HG03135 (cell line): ENCODE measurements around the gene KLHDC7B.
"Not testable (repeated sequence)": the region's sequence is repeated elsewhere in the genome, so short reads cannot be mapped to it uniquely, and the experiment has no call there.

Experiments used
- ATAC-seq: cut with Tn5 transposase; IDR thresholded peaks from one replicate; pipeline ENCODE4 v1.9.1; 2021; ENCODE audit warnings: mild to moderate bottlenecking, moderate library complexity; ENCODE audit not compliant: unreplicated experiment

The KLHDC7B gene

GRCh38 chr22:50517495-50518260 lies 28.0 kb upstream of the KLHDC7B start:
- ATAC-seq = no peak

- ATAC-seq = no peak
These were observed 27.1 kb upstream of the KLHDC7B start for GRCh38 chr22:50518606-50519005.

DNA sequence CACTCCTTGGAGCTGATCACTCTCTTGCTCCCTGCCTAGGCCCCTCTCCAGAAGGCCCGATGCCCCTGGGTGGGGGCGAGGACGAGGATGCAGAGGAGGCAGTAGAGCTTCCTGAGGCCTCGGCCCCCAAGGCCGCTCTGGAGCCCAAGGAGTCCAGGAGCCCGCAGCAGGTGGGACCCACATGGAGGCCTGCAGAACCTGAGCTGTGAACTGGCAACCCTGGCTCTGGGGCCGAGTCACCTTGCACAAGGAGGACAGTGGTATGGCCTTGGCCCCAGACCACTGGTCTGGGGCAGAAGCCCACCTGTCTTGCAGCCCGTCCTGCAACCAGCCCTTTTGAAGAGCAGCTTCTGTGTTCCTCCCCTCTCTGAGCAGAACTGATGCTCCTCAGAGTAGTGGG lies 26.5 kb upstream of the KLHDC7B start:
- no peak for ATAC-seq

DNA sequence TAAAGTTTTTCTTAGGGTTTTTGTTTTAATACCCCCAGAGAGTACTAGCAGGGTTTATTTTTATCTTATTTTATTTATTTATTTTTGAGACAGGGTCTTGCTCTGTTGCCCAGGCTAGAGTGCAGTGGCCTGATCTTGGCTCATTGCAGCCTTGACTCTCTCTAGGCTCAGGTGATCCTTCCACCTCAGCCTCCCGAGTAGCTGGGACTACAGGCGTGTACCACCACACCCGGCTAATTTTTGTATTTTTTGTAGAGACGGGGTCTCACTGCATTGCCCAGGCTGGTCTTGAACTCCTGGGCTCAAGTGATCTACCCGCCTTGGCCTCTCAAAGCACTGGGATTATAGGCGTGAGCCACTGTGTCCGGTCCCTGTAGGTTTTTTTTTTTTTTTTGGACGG lies 25.5 kb upstream of the KLHDC7B start:
- not testable (repeated sequence) for ATAC-seq

- no peak for ATAC-seq
These were observed 24.8 kb upstream of the KLHDC7B start for GRCh38 chr22:50520826-50521453.

- no peak for ATAC-seq
These were observed 24.0 kb upstream of the KLHDC7B start for GRCh38 chr22:50521710-50522109.

DNA sequence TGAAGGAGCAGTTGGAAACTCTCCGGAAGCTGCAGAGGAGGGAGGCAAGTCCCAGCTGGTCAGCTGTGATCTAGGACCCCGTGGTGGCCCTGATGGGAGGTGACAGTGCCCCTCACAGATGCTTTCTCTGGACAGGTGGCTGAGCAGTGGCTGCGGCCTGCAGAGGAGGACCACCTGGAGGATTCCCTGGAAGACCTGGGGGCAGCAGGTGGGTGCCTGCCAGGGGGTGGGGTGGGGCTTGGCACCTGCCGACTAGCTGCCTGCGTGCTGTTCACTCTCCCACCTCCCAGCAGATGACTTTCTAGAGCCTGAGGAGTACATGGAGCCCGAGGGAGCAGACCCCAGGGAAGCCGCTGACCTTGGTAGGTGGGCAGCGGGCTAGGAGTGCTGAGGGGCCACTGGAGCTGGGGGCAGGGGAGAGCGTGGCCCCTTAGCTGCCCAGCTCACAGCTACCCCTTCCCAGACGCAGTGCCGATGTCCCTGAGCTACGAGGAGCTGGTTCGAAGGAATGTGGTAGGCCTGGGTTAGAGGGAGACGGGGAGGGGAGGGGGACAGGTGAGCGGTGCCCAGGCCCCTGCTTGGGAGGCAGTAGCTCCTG lies 23.4 kb upstream of the KLHDC7B start:
- ATAC-seq = no peak

DNA sequence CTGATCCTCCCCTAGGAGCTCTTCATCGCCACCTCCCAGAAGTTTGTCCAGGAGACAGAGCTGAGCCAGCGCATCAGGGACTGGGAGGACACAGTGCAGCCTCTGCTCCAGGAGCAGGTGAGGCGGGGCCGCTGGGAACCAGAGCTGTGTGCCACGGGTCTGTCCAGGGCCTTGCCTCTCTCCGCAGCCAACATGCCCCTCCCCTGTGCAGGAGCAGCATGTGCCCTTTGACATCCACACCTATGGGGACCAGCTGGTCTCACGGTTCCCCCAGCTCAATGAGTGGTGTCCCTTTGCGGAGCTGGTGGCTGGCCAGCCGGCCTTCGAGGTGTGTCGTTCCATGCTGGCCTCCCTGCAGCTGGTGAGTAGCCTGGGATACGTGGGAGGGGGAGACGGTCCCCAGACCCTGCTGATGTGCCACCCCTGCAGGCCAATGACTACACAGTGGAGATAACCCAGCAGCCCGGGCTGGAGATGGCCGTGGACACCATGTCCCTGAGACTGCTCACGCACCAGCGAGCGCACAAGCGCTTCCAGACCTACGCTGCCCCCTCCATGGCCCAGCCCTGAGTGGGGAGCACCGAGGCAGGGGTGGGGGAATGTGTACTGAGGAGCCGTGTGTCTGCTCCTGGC lies 22.8 kb upstream of the KLHDC7B start:
- ATAC-seq = no peak

GRCh38 chr22:50523458-50523805 lies 22.3 kb upstream of the KLHDC7B start:
- no peak for ATAC-seq

GRCh38 chr22:50523806-50524675 lies 21.7 kb upstream of the KLHDC7B start:
- ATAC-seq = no peak

GRCh38 chr22:50524676-50525103 lies 21.0 kb upstream of the KLHDC7B start:
- ATAC-seq = no peak

- ATAC-seq = peak; percentile 38
These were observed 20.4 kb upstream of the KLHDC7B start, which contains the start of gene SCO2 for GRCh38 chr22:50525104-50525857. Gene SCO2 (minus strand): TSS chr22:50525598. CDS start chr22:50524411, 1,187 bp downstream.

DNA sequence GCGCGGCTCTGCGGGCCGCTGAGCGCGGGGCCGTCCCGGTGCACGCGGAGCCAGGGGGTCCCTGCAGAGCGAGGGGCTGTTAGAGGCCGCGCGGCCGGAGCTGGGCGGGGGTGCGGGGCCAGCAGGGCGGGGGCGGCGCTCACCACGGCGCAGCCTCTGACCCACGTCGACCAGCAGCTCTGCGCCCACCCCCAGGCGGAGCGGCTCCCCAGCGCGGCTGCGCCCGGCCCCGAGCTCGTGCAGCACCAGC lies 19.9 kb upstream of the KLHDC7B start:
- ATAC-seq = peak; percentile 12

DNA sequence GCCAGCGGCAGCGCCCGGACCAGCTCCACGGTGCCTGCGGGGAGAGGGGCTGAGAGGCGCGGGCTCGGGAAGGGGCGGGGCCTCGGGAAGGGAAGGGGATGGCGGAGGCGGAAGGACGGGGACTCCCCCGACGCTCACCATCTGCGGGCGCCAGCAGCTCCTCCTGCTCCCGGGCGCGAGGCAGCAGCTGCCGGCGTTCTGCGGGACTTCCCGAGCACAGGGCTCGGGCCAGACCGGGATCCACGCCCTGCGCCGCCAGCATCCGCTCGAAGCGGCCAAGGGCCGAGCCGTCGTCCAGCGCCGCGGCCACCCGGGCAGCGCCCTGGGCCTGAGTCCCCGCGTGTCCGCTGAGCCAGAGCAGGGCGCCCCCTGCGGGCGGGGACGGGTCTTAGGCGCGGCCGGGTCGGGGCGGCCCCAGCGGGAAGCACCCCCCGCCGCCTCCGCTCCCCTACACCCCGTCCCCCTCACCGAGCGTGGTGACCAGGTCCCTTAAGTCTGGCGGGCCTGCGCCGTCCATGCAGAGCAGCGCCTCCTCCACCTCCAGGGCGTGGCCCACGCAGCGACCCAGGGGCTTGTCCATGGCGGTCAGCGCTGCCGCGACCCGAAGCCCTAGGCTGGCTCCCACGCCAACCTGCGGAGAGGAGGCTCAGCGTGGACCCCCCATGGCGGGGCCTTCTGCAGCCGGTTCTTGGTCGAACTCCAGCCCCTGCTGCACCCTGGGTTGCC lies 19.4 kb upstream of the KLHDC7B start:
- peak; percentile 29 for ATAC-seq

GRCh38 chr22:50526834-50527801 lies 18.6 kb upstream of the KLHDC7B start:
- no peak for ATAC-seq

DNA sequence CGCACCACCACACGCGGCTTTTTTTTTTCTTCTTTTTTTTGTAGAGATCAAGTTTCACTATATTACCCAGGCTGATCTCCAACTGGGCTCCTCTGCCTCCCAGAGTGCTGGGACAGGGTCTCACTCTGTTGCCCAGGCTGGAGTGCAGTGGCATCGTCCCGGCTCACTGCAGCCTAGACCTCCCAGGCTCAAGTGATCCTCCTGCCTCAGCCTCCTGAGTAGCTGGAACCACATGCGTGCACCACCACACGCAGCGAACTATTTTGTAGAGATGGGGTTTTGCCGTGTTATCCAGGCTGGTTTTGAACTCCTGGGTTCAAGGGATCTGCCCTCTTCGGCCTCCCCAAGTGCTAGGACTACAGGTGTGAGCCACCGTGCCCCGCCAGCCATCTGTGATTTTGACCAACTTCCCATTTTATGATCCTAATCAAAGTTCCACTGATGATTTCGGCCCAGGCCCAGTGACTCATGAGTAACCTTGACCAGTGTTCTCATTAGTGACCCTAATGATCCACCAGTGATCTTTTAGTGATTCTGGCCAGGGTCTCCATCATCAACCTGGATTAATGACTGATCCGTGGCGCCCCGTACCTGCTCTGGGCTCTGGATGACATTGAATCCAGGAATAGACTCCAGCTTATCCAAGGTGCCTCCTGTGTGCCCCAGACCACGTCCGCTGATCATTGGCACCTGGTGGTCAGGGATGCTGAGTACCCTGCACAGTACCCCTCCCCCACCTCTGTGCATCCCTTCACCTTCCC lies 17.6 kb upstream of the KLHDC7B start:
- ATAC-seq = no peak

GRCh38 chr22:50528682-50529415 lies 16.9 kb upstream of the KLHDC7B start:
- ATAC-seq = no peak
